GOT3 (cell line): ENCODE data around the gene GRIN2C.
"Not testable (repeated sequence)": the region's sequence is repeated elsewhere in the genome, so short reads cannot be mapped to it uniquely, and the experiment has no call there.

Experiments
- DNase-seq: peaks from one replicate; lab custom pipeline; 2025; ENCODE audit warnings: mixed read lengths; lab: John Stamatoyannopoulos, UW

GRIN2C gene

GRCh38 chr17:74859459-74860228 lies at the start of gene GRIN2C:
Gene GRIN2C (minus strand): TSS chr17:74859885. CDS start chr17:74855092, 4,793 bp downstream.
- DNase-seq: no peak

GRCh38 chr17:74909097-74909496 lies 49.4 kb upstream of the GRIN2C start:
- DNase-seq: not testable (repeated sequence)

GRCh38 chr17:74907012-74907411 lies 47.3 kb upstream of the GRIN2C start:
- DNase-seq: no peak

- not testable (repeated sequence) for DNase-seq
Measured at GRCh38 chr17:74906214-74906793, 46.6 kb upstream of the GRIN2C start.

GRCh38 chr17:74904687-74905409 lies 45.2 kb upstream of the GRIN2C start:
- DNase-seq: no peak

GRCh38 chr17:74903671-74904070 lies 44.0 kb upstream of the GRIN2C start:
- DNase-seq: no peak

GRCh38 chr17:74903034-74903433 lies 43.3 kb upstream of the GRIN2C start:
- no peak for DNase-seq

- DNase-seq: no peak
Measured at GRCh38 chr17:74901353-74902135, 41.9 kb upstream of the GRIN2C start.

GRCh38 chr17:74900208-74900607 lies 40.5 kb upstream of the GRIN2C start:
- DNase-seq: no peak

- DNase-seq: no peak
Measured at GRCh38 chr17:74898376-74898946, 38.8 kb upstream of the GRIN2C start.

- no peak for DNase-seq
Measured at GRCh38 chr17:74893936-74894671, 34.4 kb upstream of the GRIN2C start.

GRCh38 chr17:74892974-74893911 lies 33.6 kb upstream of the GRIN2C start, which contains the start of gene FADS6:
Gene FADS6 (minus strand): TSS chr17:74893633. CDS start chr17:74893595, 38 bp downstream.
- no peak for DNase-seq

- no peak for DNase-seq
Measured at GRCh38 chr17:74892013-74892841, 32.5 kb upstream of the GRIN2C start.

- no peak for DNase-seq
Measured at GRCh38 chr17:74890554-74890953, 30.9 kb upstream of the GRIN2C start.

- DNase-seq: no peak
Measured at GRCh38 chr17:74888469-74888868, 28.8 kb upstream of the GRIN2C start.

- DNase-seq: no peak
Measured at GRCh38 chr17:74883241-74883745, 23.6 kb upstream of the GRIN2C start.

- DNase-seq: no peak
Measured at GRCh38 chr17:74882517-74883240, 23.0 kb upstream of the GRIN2C start.

- no peak for DNase-seq
Measured at GRCh38 chr17:74881073-74881472, 21.4 kb upstream of the GRIN2C start.
